Endometrial microvascular endothelial cells (primary cell): ENCODE data around the gene ANKS1A. TPM values are rescaled to one million over a fixed set of nuclear protein-coding genes. Genes with fewer than 3 reads are reported as not detected.
"Not testable (repeated sequence)": the region's sequence is repeated elsewhere in the genome, so short reads cannot be mapped to it uniquely, and the experiment has no call there.

Experiments
- in situ Hi-C: cut with HindIII; loops from 2 replicates; pipeline ENCODE4 v1.10.0; 2017; ENCODE audit warnings: low sequenced_read_pairs, low pct_unique_long_range_greater_than_20kb; ENCODE audit errors: inconsistent ontology term
- total RNA-seq: library from RNA; depleted of rRNA; stranded (reverse); fragments of >200 nt; gene quantifications from one replicate; pipeline ENCODE4 v1.2.3, GENCODE V29; 2015; ENCODE audit errors: inconsistent ontology term

Gene ANKS1A
- total RNA-seq, 1 donor from 2014 or later = 12.5 TPM

DNA sequence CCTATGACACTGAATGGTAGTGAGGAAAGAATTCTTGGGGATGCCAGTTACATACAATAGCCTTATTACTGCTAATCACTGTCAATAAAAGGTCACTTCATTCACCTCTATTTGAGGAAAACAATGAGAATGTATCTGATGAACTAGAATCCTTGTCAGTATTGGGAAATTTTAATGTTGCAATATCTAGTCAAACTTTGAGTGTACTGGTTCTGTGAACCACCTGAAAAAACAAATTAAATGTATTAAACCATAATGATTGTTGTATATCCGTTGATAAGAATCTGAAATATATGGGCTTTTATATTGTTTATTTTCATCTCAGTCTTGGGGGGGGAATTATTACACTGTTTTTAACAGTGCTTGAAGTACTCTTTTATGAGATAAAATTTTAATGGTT is 11.8 kb upstream of the ANKS1A start:
- in situ Hi-C loops = no loop called here

DNA sequence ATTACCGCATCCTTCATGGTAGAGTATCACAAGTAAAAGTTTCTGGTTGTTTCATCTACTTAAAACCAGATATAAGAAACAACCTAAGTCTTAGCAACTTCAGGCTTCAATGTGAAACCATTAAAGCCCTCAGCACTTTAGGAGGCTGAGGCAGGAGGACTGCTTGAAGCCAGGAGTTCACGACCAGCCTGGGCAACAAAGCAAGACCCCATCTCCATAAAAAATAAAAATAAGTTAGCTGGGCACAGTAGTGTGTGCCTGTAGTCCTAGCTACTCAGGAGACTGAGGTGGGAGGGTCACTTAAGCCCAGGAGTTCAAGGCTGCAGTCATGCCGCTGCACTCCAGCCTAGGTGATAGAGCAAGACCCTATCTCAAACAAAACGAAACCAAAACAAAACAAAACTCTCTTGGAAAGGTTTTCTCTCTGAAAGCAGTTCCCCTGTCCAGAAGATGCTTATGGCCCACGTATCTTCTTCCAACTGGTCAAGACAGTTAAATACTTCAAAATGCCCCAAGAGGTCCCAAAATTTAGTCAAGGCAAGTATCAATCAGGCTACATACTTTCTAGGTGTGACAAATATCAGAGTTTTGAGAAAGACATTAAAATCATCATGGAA is 11.1 kb upstream of the ANKS1A start:
- in situ Hi-C loops = no loop called here

DNA sequence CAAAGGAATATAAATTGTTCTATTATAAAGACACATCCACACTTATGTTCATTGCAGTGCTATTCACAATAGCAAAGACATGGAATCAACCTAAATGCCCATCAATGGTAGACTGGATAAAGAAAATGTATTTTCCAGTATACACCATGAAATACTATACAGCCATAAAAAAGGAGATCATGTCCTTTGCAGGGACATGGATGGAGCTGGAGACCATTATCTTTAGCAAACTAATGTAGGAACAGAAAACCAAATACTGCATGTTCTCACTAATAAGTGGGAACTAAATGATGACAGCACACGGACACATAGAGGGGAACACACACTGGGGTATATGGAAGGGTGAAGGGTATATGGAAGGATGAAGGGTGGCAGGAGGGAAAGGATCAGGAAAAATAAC is 5.0 kb upstream of the ANKS1A start:
- in situ Hi-C loops = not testable (repeated sequence)

DNA sequence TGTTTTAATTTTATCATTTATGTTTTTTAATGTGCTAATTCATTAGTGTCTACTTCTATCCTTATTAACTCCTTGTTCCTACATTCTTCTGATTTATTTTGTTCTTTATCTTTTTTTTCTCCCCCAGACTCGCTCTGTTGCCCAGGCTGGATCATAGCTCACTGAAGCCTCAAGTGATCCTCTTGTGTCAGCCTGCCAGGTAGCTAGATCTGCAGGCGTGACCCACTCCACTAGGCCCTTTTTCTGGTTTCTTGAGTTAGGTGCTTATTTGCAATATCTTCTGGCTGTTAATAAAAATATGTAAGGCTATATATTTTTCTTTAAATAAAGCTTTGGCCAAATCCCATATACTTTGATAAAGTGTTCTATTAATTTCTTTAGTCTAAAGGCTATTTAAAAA is 4.1 kb upstream of the ANKS1A start:
- in situ Hi-C loops = no loop called here

DNA sequence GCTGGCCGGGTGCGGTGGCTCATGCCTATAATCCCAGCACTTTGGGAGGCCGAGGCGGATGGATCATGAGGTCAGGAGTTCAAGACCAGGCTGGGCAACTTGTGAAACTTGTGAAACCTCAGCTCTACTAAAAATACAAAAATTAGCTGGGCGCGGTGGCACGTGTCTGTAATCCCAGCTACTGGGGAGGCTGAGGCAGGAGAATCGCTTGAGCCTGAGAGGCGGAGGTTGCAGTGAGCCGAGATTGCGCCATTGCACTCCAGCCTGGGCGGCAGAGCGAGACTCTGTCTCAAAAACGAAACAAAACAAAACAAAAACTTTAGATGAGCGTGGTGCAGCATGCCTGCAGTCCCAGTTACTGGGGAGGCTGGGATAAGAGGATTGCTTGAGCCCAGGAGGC is 3.2 kb upstream of the ANKS1A start:
- in situ Hi-C loops = not testable (repeated sequence)

DNA sequence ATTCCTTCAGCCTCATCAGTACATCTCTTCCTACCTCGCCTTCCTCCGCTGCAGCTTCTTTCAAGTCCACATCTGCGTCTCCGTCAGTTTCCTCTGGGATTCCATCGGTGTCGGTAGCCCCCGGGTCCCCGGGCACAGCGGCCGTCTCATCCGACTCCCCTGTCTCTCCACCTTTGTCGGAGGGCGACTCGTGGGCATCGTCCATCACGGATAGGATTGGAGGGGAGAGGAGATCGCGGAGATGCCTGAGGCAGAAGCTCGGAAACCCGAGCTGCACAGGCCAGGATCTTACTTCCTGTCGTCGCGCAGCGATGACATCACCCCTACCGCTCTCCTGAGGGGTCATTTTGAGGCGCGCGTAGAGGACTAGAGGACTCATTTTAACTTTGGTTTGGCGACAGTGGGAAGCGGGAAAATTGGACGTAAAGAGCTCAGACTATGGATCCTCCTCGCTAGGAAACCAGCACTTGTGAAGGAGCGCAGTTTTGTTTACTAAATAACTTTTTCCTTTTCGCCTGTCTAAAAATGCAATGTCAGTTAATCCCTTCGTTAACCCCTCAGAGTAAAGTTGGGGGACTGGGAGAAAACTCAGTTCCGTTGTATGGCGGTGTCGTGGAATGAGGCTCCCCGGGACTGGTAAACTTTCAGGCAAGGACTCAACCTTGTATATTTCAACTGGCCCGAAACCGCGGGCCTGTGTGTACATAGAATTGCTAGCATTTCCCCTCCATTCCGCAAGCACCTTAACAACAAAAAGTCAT is 1.1 kb upstream of the ANKS1A start, which contains the start of gene TAF11:
TSS of gene TAF11 (minus strand) at position 290 of the 761 bp plus-strand sequence. CDS start at position 205, 85 bp downstream.
- in situ Hi-C loops = no loop called here

- in situ Hi-C loops = no loop called here
These were observed 570 bp upstream of the ANKS1A start for GRCh38 chr6:34888514-34888856.

DNA sequence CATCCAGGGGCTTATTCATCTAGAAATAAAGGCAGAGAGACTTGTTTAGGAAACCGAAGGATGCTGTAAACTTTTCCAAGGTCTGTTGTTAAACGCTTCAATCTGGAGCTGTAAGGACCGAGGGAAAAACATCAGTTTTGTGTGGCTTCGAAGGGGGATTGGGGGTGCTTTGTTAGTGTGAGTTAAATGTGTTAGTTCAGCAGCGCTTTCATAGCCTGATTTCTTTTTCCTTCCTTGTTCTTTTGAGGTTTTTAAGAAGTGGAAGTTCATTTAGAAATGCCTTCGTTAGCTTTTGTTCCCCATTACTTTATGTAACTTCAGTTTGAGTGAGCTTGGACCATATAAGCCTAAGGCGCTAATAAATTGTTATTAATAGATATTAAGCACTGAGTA is 1.5 kb downstream of the ANKS1A start:
- in situ Hi-C loops = no loop called here

DNA sequence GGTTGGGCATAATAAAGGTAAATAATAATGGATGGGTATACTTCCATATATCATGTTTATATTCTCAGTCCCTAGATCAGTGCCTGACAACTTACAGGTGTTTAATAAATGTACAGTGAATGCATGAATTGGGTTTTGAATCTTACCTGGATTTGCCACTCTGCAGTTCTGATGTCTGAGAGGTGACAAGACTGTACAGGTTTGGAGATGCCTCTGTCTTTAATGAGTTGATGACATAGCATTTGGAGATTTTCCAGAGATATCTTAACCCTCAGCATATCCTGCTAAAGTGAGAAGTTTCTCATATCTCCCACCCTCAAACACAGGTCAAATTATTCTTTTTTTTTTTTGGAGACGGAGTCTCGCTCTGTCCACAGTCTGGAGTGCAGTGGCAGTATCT is 2.2 kb downstream of the ANKS1A start:
- in situ Hi-C loops = no loop called here

DNA sequence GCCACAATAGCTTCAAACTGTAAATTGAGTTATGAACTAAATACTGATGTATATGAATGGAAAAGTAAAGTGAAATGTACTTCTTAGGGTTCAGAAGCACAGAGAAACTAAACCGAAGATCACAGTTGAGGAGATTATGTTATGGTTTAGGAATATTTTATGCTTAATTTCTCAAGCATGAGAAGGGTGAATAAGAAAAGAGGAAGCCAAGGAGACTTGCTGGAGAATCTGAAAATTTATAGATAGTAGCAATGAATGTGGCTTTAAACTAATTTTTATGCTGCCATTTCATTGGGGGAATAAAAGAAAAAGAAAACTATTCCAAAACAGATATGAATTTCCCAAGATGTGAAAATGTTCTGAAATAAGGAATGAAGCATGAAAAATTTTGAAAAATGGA is 5.6 kb downstream of the ANKS1A start:
- in situ Hi-C loops = no loop called here

- in situ Hi-C loops = no loop called here
These were observed 8.1 kb downstream of the ANKS1A start for GRCh38 chr6:34897130-34897529.

DNA sequence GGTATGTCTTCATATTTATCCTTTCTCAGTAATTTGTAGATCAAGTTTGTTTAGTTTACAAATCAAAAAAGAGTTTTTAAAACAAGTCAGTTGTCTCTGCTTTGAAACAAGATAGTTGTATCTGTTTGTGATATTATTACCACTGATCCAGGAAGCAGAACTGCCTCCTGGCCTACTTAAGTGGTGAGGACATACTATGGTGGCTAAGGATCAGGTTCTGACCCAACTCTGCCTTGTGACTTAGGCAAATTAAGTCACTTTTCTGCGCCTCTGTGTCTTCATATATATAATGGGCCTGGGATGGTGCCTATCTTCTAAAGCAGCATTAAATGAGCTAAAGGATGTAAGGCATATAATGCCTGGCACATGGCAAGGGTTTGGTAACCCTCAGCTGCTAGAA is 8.7 kb downstream of the ANKS1A start:
- in situ Hi-C loops = no loop called here

- in situ Hi-C loops = not testable (repeated sequence)
These were observed 10.7 kb downstream of the ANKS1A start for GRCh38 chr6:34899748-34900147.

- in situ Hi-C loops = no loop called here
These were observed 11.4 kb downstream of the ANKS1A start for GRCh38 chr6:34900321-34901031.

DNA sequence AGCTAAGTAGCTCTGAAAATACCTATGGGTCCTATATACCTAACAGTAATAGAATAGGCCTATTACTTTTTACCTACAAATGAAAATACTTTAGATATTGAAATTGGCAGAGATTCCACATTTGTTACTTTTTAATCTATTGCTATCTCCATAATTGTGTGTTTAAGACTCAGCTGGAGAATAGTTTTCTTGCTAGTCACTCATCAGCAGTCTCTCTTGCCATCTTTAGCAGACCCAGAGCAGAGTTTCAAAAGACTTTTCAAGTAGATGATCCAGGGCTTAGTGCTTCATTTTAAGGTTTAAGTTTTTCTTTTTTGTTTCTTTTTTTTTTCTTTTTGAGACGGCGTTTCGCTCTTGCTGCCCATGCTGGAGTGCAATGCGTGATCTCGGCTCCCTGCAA is 12.9 kb downstream of the ANKS1A start:
- in situ Hi-C loops = no loop called here

DNA sequence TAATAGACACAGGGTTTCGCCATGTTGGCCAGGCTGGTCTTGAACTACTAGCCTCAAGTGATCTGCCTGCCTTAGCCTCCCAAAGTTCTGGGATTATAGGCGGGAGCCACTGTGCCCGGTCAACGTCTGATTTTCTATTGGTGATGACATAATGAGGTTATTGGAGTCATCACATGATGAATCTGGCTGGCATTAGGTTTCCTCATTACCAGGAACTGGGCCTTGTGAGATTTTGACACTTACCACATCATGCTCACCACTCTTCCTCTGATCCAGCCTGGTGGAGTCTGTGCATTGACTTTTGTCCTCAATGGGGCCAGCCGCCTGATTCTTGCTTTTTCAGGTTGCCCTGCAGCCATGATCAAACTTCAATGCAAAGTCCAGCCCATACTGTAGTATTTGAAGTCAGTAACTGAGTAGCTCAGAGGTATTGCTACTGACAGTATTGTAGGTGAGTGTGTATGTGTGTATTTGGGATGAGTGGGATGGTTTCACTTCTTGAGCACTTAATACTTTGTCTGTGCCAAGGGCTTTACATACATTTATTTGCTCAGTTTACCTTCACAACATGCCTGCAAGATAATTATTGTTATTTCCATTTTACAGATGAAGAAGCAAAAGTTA is 16.0 kb downstream of the ANKS1A start:
- in situ Hi-C loops = no loop called here

DNA sequence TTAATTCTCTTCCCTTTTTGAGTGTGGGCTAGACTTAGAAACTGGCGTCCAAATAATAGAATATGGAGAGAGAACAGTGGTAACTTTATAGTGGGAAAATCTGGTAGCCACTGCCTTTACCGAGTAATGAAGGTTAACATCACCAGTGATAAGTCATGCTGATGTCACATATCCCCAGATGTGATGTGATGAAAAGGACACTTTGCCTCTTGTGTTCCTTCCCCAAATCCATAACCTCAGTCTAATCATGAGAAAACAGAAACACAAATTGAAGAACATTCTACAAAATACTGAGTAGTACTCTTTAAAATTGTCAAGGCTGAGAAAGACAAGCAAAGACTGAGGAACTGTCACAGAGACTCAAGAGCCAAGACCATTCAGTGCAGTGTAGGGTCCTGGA is 17.8 kb downstream of the ANKS1A start:
- in situ Hi-C loops = no loop called here

- in situ Hi-C loops = no loop called here
These were observed 19.1 kb downstream of the ANKS1A start for GRCh38 chr6:34908194-34908593.

DNA sequence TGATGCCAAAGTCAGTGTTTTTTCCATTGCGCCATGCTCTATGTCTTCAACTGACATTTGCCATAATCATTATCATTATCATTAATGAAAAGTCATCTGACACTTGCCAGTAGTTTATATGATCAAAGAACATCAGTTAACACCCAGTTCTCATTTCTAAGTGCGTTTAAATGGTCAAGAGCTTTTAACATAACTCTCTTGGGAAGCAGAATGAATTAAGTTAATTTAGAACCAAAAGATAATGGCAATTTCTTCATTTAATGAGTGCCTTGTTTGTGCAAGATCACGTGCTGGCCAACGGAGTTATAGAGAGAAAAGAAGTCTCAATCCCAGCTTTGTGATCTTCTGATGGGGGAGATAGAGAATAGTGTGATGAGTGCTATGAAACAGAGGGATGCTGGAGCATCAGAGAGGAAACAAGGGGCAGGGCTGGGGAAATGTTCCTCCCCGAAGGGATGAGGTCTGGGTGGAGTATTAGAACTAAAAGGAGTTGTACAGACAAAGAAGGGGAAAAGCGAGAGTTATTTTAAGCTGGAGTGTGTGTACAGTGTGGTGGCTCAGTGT is 20.3 kb downstream of the ANKS1A start:
- in situ Hi-C loops = no loop called here
